ENCODE results near the gene PRKD3. TPM values are rescaled to one million over a fixed set of nuclear protein-coding genes. Genes with fewer than 3 reads are reported as not detected.

Gene PRKD3
- total and polyA plus RNA-seq, 2 donors (not counting 3 experiments of a cell fraction or from before 2014, with no cell fraction given): 14.9 to 47.3 TPM

GRCh38 chr2:37319754-37320609, 4.7 kb downstream of the PRKD3 start:
- H2AFZ ChIP-seq (ENCODE audit: low read depth, low read length): no peak overlapping the region
- peaks cover 10% of the 10 kb centered on the region for H4K20me1 ChIP-seq (replicated peaks; ENCODE audit: control insufficient read depth, extremely low read depth, insufficient read depth, low read length)
- CTCF ChIA-PET: interaction anchor here (0.6 to 1.3 kb wide), 3 partner anchors 151 to 557 kb away, joined by 3 to 4 read pairs (median 3); no protein-coding TSS in a partner anchor
- H3K79me2 ChIP-seq (ENCODE audit: control insufficient read depth, insufficient read depth, low read length): peaks cover 89% of the 10 kb centered on the region
- H3K36me3 ChIP-seq (ENCODE audit: control insufficient read depth in 2 of 2, extremely low read depth in 1 of 2, insufficient read depth in 2 of 2, low read length in 2 of 2): peaks cover 1 to 5% of the 10 kb centered on the region in 2 experiments
- H3K9me3 ChIP-seq (replicated peaks; ENCODE audit: control insufficient read depth, insufficient read depth, low read length): no peaks in the 10 kb centered on the region
- no peaks in the 10 kb centered on the region for H3K27me3 ChIP-seq (ENCODE audit: control insufficient read depth in 2 of 2, insufficient read depth in 2 of 2, low read length in 2 of 2)
- BruUV-seq (replicated peaks): no TSS peak
- no peak for FAIRE-seq
- dilution Hi-C loops (cut with MboI; ENCODE audit: extremely low pct_ligation_motif_present, low sequenced_read_pairs) (no loop called here), intact Hi-C loops (cut with micrococcal nuclease) (loop anchor here (5.0 to 10.0 kb wide), 3 partner anchors 88 to 752 kb away; partner anchors contain the start of genes CEBPZ and NDUFAF7)
- no peak overlapping the region for H3K27ac ChIP-seq (ENCODE audit: insufficient read depth, low read depth, low read length)
- TF ChIP-seq MYC (IDR thresholded peaks at IDR 0.05; ENCODE audit: low read depth, low read length): no peak
- no peak for TF ChIP-seq MAX (IDR thresholded peaks at IDR 0.05; ENCODE audit: insufficient read depth, insufficient read length)
- no peak for TF ChIP-seq CTCF (IDR thresholded peaks at IDR 0.05; ENCODE audit: extremely low read depth in 1 of 2, insufficient read depth in 1 of 2, low read depth in 1 of 2, low read length in 2 of 2)
- no peak for TF ChIP-seq FOS (IDR thresholded peaks at IDR 0.05; ENCODE audit: borderline replicate concordance, insufficient read depth, low read length)
- H3K4me1 ChIP-seq (ENCODE audit: control insufficient read depth, extremely low read depth, insufficient read depth, low read length): peaks cover 21% of the 10 kb centered on the region
- POLR2A ChIA-PET: no interaction called here
- no peak overlapping the region for H3K9ac ChIP-seq (replicated peaks; ENCODE audit: extremely low read depth, insufficient read depth, low read length)
- H3K9me1 ChIP-seq (replicated peaks; ENCODE audit: control insufficient read depth, extremely low read depth, insufficient read depth, low read length): no peaks in the 10 kb centered on the region
- H3K4me2 ChIP-seq (ENCODE audit: insufficient read depth, low read length): no peak overlapping the region
- DNase-seq (ENCODE audit: low read depth, low spot score): no peak
- H3K4me3 ChIP-seq (replicated peaks in 1 of 3; ENCODE audit: insufficient read depth in 1 of 3, low read depth in 1 of 3, low read length in 3 of 3): no peak overlapping the region
